Measurements from ENCODE around the gene MUC7. TPM values are rescaled to one million over a fixed set of nuclear protein-coding genes. Genes with fewer than 3 reads are reported as not detected.

The MUC7 gene
- total and polyA plus RNA-seq, 2 of the 13 experiments (the other 11 are each of a cell fraction or from before 2014, with no cell fraction given), result 0.03 TPM; not detected in 1

DNA sequence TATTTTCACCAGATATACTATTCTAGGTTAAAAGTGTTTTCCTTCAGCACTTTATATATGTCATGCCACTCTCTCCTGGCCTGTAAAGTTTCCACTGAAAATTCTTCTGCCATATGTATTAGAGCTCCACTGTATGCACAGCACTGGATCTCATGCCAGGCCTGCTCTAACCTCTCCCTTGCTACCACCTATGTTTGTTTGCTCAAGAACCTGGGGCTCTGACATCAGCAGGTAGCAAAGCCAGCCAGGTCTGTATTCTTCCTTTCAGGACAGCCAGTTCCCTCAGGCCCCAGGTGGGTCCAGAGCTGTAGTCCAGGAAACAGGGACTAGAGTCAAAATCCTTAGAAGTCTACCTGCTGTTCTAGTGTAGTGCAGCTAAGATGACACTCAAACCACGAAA lies 19.1 kb upstream of the MUC7 start:
- H2AFZ ChIP-seq (ENCODE audit: low read length), result no peak overlapping the region
- H3K79me2 ChIP-seq (ENCODE audit: insufficient read depth, low read length), result no peaks in the 10 kb centered on the region
- ChIA-PET POLR2A (no interaction called here), CTCF (ENCODE audit: low intra/inter-chr PET ratio, low total read pairs) (no interaction called here)
- H3K4me2 ChIP-seq (ENCODE audit: low read depth, low read length), result no peak overlapping the region
- H3K4me1 ChIP-seq (ENCODE audit: insufficient read depth, low read length), result no peaks in the 10 kb centered on the region
- TF ChIP-seq ZFYVE20 (CRISPR knock-in tag; IDR thresholded peaks at IDR 0.05; ENCODE audit: borderline replicate concordance, low read depth), result no peak
- no peak for TF ChIP-seq PHB2 (IDR thresholded peaks at IDR 0.05; ENCODE audit: partially characterized antibody)
- no peak for TF ChIP-seq ZNF30 (CRISPR knock-in tag; IDR thresholded peaks at IDR 0.05)
- no peak for TF ChIP-seq ZBTB3 (CRISPR knock-in tag; IDR thresholded peaks at IDR 0.05; ENCODE audit: borderline replicate concordance, low read depth)
- TF ChIP-seq KLF13 (CRISPR knock-in tag; IDR thresholded peaks at IDR 0.05), result no peak
- TF ChIP-seq, protein P1, sequence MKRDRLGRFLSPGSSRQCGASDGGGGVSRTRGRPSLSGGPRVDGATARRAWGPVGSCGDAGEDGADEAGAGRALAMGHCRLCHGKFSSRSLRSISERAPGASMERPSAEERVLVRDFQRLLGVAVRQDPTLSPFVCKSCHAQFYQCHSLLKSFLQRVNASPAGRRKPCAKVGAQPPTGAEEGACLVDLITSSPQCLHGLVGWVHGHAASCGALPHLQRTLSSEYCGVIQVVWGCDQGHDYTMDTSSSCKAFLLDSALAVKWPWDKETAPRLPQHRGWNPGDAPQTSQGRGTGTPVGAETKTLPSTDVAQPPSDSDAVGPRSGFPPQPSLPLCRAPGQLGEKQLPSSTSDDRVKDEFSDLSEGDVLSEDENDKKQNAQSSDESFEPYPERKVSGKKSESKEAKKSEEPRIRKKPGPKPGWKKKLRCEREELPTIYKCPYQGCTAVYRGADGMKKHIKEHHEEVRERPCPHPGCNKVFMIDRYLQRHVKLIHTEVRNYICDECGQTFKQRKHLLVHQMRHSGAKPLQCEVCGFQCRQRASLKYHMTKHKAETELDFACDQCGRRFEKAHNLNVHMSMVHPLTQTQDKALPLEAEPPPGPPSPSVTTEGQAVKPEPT (CRISPR knock-in tag; IDR thresholded peaks at IDR 0.05; ENCODE audit: low read depth), result no peak
- TF ChIP-seq, protein P2, sequence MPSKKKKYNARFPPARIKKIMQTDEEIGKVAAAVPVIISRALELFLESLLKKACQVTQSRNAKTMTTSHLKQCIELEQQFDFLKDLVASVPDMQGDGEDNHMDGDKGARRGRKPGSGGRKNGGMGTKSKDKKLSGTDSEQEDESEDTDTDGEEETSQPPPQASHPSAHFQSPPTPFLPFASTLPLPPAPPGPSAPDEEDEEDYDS (CRISPR knock-in tag; IDR thresholded peaks at IDR 0.05), result no peak
- no peak for TF ChIP-seq ZNF138 (CRISPR knock-in tag; IDR thresholded peaks at IDR 0.05; ENCODE audit: low read depth)
- no peak for TF ChIP-seq FOXC1 (CRISPR knock-in tag; IDR thresholded peaks at IDR 0.05; ENCODE audit: borderline replicate concordance)
- no peak for TF ChIP-seq KDM3A (CRISPR knock-in tag; IDR thresholded peaks at IDR 0.05; ENCODE audit: low read depth)
- no peak for TF ChIP-seq KLF6 (CRISPR knock-in tag; IDR thresholded peaks at IDR 0.05)
- no peak for TF ChIP-seq REXO4 (CRISPR knock-in tag; IDR thresholded peaks at IDR 0.05; ENCODE audit: borderline replicate concordance)
- no peak for TF ChIP-seq IRX3 (CRISPR knock-in tag; IDR thresholded peaks at IDR 0.05; ENCODE audit: borderline replicate concordance, low read depth)
- no peak for TF ChIP-seq GTF2F1 (IDR thresholded peaks at IDR 0.05; ENCODE audit: low read length)
- no peak for TF ChIP-seq ZNF17 (CRISPR knock-in tag; IDR thresholded peaks at IDR 0.05)
- no peak for TF ChIP-seq SP5 (CRISPR knock-in tag; IDR thresholded peaks at IDR 0.05; ENCODE audit: borderline replicate concordance, low read depth)
- no peaks in the 10 kb centered on the region for H3K36me3 ChIP-seq (replicated peaks in 1 of 2; ENCODE audit: control insufficient read depth in 1 of 2, insufficient read depth in 2 of 2, low read length in 2 of 2)
- peaks cover 0 to 3% of the 10 kb centered on the region in 2 experiments; a peak in 1 of 5 replicates for H3K27me3 ChIP-seq (ENCODE audit: control insufficient read depth in 1 of 2, insufficient read depth in 2 of 2, low read length in 2 of 2)
- H4K20me1 ChIP-seq (ENCODE audit: insufficient read depth, low read length), result no peaks in the 10 kb centered on the region
- no peak overlapping the region for H3K4me3 ChIP-seq (replicated peaks in 1 of 3; ENCODE audit: insufficient read depth in 1 of 3, low read depth in 2 of 3, low read length in 3 of 3)
- no peak overlapping the region for H3K27ac ChIP-seq (ENCODE audit: extremely low read length, insufficient read depth, low read length)
- FAIRE-seq (no peak), ATAC-seq (no peak), DNase-seq (ENCODE audit: low spot score) (no peak)
- H3K9me3 ChIP-seq (ENCODE audit: low read length), result no peaks in the 10 kb centered on the region
- no peak overlapping the region for H3K9ac ChIP-seq (ENCODE audit: insufficient read depth, low read depth, low read length)
- in situ Hi-C loops (cut with HindIII; ENCODE audit: extremely low pct_ligation_motif_present, low pct_unique_long_range_greater_than_20kb) (no loop called here), intact Hi-C loops (cut with micrococcal nuclease; ENCODE audit: unreplicated experiment) (no loop called here)
- 0% methylated on average over 1 of the region's 1 CpG for WGBS (ENCODE audit: low lambda C conversion rate)
- no TSS peak for BruUV-seq (replicated peaks)

Measured in HepG2 (cell line).